GM23338 (cell line): ENCODE results near the gene SLC25A30. TPM values are rescaled to one million over a fixed set of nuclear protein-coding genes. Genes with fewer than 3 reads are reported as not detected.
A peak's percentile ranks its signal among the peaks of the same experiment; 100 is the strongest.

Experiments used
- ATAC-seq: fragments of 200-7000 bp; cut with Tn5 transposase; 3 replicates; pipeline ENCODE4 v1.9.1; 2020
- DNase-seq: peaks from one replicate; pipeline ENCODE4 v3.0.0-alpha.2; 2015; ENCODE audit warnings: low spot score
- H2AFZ ChIP-seq: fragments of 200-600 bp; sonication (generic); 2 replicates; pipeline ENCODE4 v1.8.0; 2016; ENCODE audit warnings: antibody characterized with exemption, mild to moderate bottlenecking, moderate library complexity
- H3F3A ChIP-seq: fragments of 200-600 bp; sonication (generic); replicated peaks from 2 replicates; pipeline ENCODE4 v1.8.0; 2017; ENCODE audit warnings: antibody characterized with exemption, mixed run types, low read depth
- H3K27ac ChIP-seq: fragments of 200-600 bp; sonication (generic); 2 replicates; pipeline ENCODE4 v1.6.1; 2016; ENCODE audit warnings: low read depth
- H3K27me3 ChIP-seq: fragments of 200-600 bp; sonication (generic); 2 replicates; pipeline ENCODE4 v1.8.0; 2016; ENCODE audit warnings: mild to moderate bottlenecking, mixed run types, moderate library complexity; ENCODE audit not compliant: insufficient read depth
- H3K36me3 ChIP-seq: fragments of 200-600 bp; sonication (generic); 2 replicates; pipeline ENCODE4 v1.8.0; 2016; ENCODE audit warnings: mild to moderate bottlenecking; ENCODE audit not compliant: insufficient read depth
- H3K4me1 ChIP-seq: fragments of 200-600 bp; sonication (generic); 2 replicates; pipeline ENCODE4 v1.8.0; 2016; ENCODE audit warnings: mild to moderate bottlenecking, moderate library complexity; ENCODE audit not compliant: insufficient read depth
- H3K4me2 ChIP-seq: fragments of 200-600 bp; sonication (generic); 2 replicates; pipeline ENCODE4 v1.7.1; 2017; ENCODE audit warnings: mixed run types
- H3K4me3 ChIP-seq: fragments of 200-600 bp; sonication (generic); 2 replicates; pipeline ENCODE4 v1.6.1; 2016; ENCODE audit warnings: mixed run types
- H3K79me2 ChIP-seq: fragments of 200-600 bp; sonication (generic); replicated peaks from 2 replicates; pipeline ENCODE4 v1.8.0; 2017; ENCODE audit warnings: mild to moderate bottlenecking; ENCODE audit not compliant: insufficient read depth
- H3K9me2 ChIP-seq: fragments of 200-600 bp; sonication (generic); 2 replicates; pipeline ENCODE4 v1.8.0; 2017; ENCODE audit not compliant: insufficient read depth
- H4K20me1 ChIP-seq: fragments of 200-600 bp; sonication (generic); replicated peaks from 2 replicates; pipeline ENCODE4 v1.8.0; 2017; ENCODE audit warnings: mild to moderate bottlenecking; ENCODE audit not compliant: insufficient read depth
- H3K27ac Mint-ChIP-seq: 2 replicates; pipeline ENCODE4 v1.8.0; 2020; ENCODE audit warnings: inconsistent platforms, mild to moderate bottlenecking, moderate library complexity, mixed read lengths
- H3K27me3 Mint-ChIP-seq: 3 replicates; pipeline ENCODE4 v1.8.0; 2022; ENCODE audit warnings: low read depth, mild to moderate bottlenecking, moderate library complexity, mixed read lengths, inconsistent platforms; ENCODE audit not compliant: insufficient read depth, poor library complexity
- H3K36me3 Mint-ChIP-seq: 3 replicates; pipeline ENCODE4 v1.8.0; 2021; ENCODE audit warnings: low read depth, mild to moderate bottlenecking, inconsistent platforms, moderate library complexity, mixed read lengths
- H3K4me1 Mint-ChIP-seq: 3 replicates; pipeline ENCODE4 v1.8.0; 2020; ENCODE audit warnings: mild to moderate bottlenecking, inconsistent platforms, mixed read lengths
- H3K4me3 Mint-ChIP-seq: 3 replicates; pipeline ENCODE4 v1.8.0; 2021; ENCODE audit warnings: moderate library complexity, mild to moderate bottlenecking, inconsistent platforms, mixed read lengths
- H3K9me3 Mint-ChIP-seq: 3 replicates; pipeline ENCODE4 v1.8.0; 2020; ENCODE audit warnings: moderate library complexity, mild to moderate bottlenecking, inconsistent platforms, mixed read lengths
- CREB1 ChIP-seq: fragments of 250-450 bp; sonication (Bioruptor Pico); IDR thresholded peaks from 2 replicates; pipeline ENCODE4 v1.5.0; 2020; ENCODE audit warnings: low read depth, mild to moderate bottlenecking, moderate library complexity
- CTCF ChIP-seq, 2 experiments: fragments of 200-600 bp in 1 of 2; sonication (generic) in 1 of 2; conservative IDR thresholded peaks; 2 replicates each; pipeline versions ENCODE4 v1.5.1 to v1.6.1; 2016 to 2017; ENCODE audit warnings: antibody characterized with exemption in 2 of 2, low read depth in 2 of 2, mild to moderate bottlenecking in 2 of 2, moderate library complexity in 1 of 2
- JUNB ChIP-seq: IDR thresholded peaks from one replicate; pipeline ENCODE4 v1.6.1; 2016; ENCODE audit warnings: antibody characterized with exemption; ENCODE audit not compliant: unreplicated experiment
- NANOG ChIP-seq: IDR thresholded peaks from 2 replicates; pipeline ENCODE4 v1.6.1; 2016; ENCODE audit warnings: antibody characterized with exemption, borderline replicate concordance
- POLR2AphosphoS5 ChIP-seq: IDR thresholded peaks from 2 replicates; pipeline ENCODE4 v1.6.1; 2016; ENCODE audit warnings: antibody characterized with exemption, low read depth
- ZNF114 ChIP-seq: fragments of 250-450 bp; sonication (Bioruptor Pico); IDR thresholded peaks from 2 replicates; pipeline ENCODE4 v1.5.0; 2020; ENCODE audit warnings: mild to moderate bottlenecking, moderate library complexity
- ZNF331 ChIP-seq: fragments of 250-450 bp; sonication (Bioruptor Pico); IDR thresholded peaks from 2 replicates; pipeline ENCODE4 v1.5.0; 2020; ENCODE audit warnings: low read depth, mild to moderate bottlenecking, moderate library complexity
- polyA plus RNA-seq: library from polyadenylated mRNA; unstranded; fragments of >200 nt; fragmentation: Nextera tagmentation; extraction: Ambion mirVana; gene quantifications from 2 replicates; pipeline ENCODE4 v1.2.1, GENCODE V29; 2016
- total RNA-seq: library from RNA; depleted of rRNA; stranded (reverse); fragments of >200 nt; shearing (Covaris generic); gene quantifications from 2 replicates; pipeline ENCODE4 v1.2.3, GENCODE V29; 2014

SLC25A30 gene
- total and polyA plus RNA-seq, 2 experiments from 2014 or later: 2.0 to 7.5 TPM

- peaks cover 7% of the 10 kb centered on the region; the same call in 1 of the 2 replicates for H3K4me1 ChIP-seq
- no peak overlapping the region for H3K27ac Mint-ChIP-seq
- peaks cover 2% of the 10 kb centered on the region for H3K27me3 Mint-ChIP-seq
- no peaks in the 10 kb centered on the region for H3K9me2 ChIP-seq
- H3K4me1 Mint-ChIP-seq: peaks cover 4% of the 10 kb centered on the region; the same call in 2 of the 3 replicates
- H3K4me3 Mint-ChIP-seq: no peak overlapping the region
- peaks cover 3% of the 10 kb centered on the region; the same call in 1 of the 2 replicates for H3K36me3 ChIP-seq
- H3K27me3 ChIP-seq: no peaks in the 10 kb centered on the region
- H3K79me2 ChIP-seq: no peaks in the 10 kb centered on the region
- ATAC-seq: no peak
- H3K36me3 Mint-ChIP-seq: peaks cover 16% of the 10 kb centered on the region
- H3K4me2 ChIP-seq: no peak overlapping the region
- peaks cover 3% of the 10 kb centered on the region for H4K20me1 ChIP-seq
- no peak overlapping the region for H3K27ac ChIP-seq
- no peak for TF ChIP-seq ZNF114 (CRISPR knock-in tag)
- no peak for TF ChIP-seq CREB1 (CRISPR knock-in tag)
- no peak for TF ChIP-seq CTCF (conservative IDR thresholded peaks at IDR 0.05; ENCODE audit: low read depth in 2 of 2)
- TF ChIP-seq JUNB: no peak
- no peak for TF ChIP-seq ZNF331 (CRISPR knock-in tag)
- no peak for TF ChIP-seq POLR2AphosphoS5
- H3F3A ChIP-seq: no peaks in the 10 kb centered on the region
- no peak overlapping the region for H3K4me3 ChIP-seq
- H2AFZ ChIP-seq: no peak overlapping the region
- no peak for DNase-seq
- H3K9me3 Mint-ChIP-seq: no peaks in the 10 kb centered on the region
Measured at GRCh38 chr13:45396533-45397095, 21.6 kb downstream of the SLC25A30 start.

GRCh38 chr13:45393941-45394570 lies 24.1 kb downstream of the SLC25A30 start:
- Mint-ChIP-seq H3K9me3 (no peaks in the 10 kb centered on the region), H3K4me3 (no peak overlapping the region), H3K36me3 (peaks cover 10% of the 10 kb centered on the region), H3K27me3 (peaks cover 2% of the 10 kb centered on the region), H3K4me1 (peaks cover 4% of the 10 kb centered on the region; the same call in 2 of the 3 replicates), H3K27ac (no peak overlapping the region)
- Histone ChIP-seq H4K20me1 (peaks cover 3% of the 10 kb centered on the region), H3K79me2 (no peaks in the 10 kb centered on the region), H3K4me2 (no peak overlapping the region), H3K4me1 (peaks cover 7% of the 10 kb centered on the region; the same call in 1 of the 2 replicates), H3K36me3 (no peaks in the 10 kb centered on the region; the same call in 1 of the 2 replicates), H3K9me2 (no peaks in the 10 kb centered on the region), H3K4me3 (no peak overlapping the region), H3K27me3 (no peaks in the 10 kb centered on the region), H3F3A (no peaks in the 10 kb centered on the region), H3K27ac (peak overlapping the region; percentile 55; the same call in 1 of the 2 replicates), H2AFZ (no peak overlapping the region)
- DNase-seq (peak; percentile 80), ATAC-seq (peak; percentile 99)
- TF ChIP-seq CTCF (conservative IDR thresholded peaks at IDR 0.05; ENCODE audit: low read depth in 2 of 2) (peak; percentile 74 to 80), NANOG (no peak)
